GM12878 (cell line): ENCODE data around the gene EFNA1. TPM values are rescaled to one million over a fixed set of nuclear protein-coding genes. Genes with fewer than 3 reads are reported as not detected.

ENCODE experiments used
- ATAC-seq: fragments of 200-7000 bp; cut with Tn5 transposase; 3 replicates; pipeline ENCODE4 v1.9.1; 2020; ENCODE audit warnings: mild to moderate bottlenecking, moderate library complexity
- BruUV-seq: library from RNA; stranded (reverse); fragments of 400-500 nt; replicated peaks from 2 replicates; lab custom pipeline; 2021; lab: Mats Ljungman, UMichigan
- CTCF ChIA-PET: fragments of 300-600 bp; sonication (Branson Sonifier 250); formaldehyde crosslinking; extraction: SDS; loops from one replicate; lab custom pipeline; 2021; ENCODE audit warnings: inconsistent platforms; lab: Yijun Ruan, JAX
- POLR2A ChIA-PET: fragments of 350-600 bp; formaldehyde crosslinking; extraction: SDS; loops from one replicate; lab custom pipeline; 2021; ENCODE audit warnings: inconsistent platforms; lab: Charles Lee
- RAD21 ChIA-PET: fragments of 300-600 bp; sonication (Branson Sonifier 250); formaldehyde crosslinking; loops from one replicate; lab custom pipeline; 2023; ENCODE audit warnings: antibody characterized with exemption; ENCODE audit not compliant: unreplicated experiment; lab: Charles Lee
- SMC1A ChIA-PET: fragments of 300-600 bp; sonication (Branson Sonifier 250); formaldehyde crosslinking; loops from one replicate; lab custom pipeline; 2023; ENCODE audit not compliant: unreplicated experiment, uncharacterized antibody; lab: Charles Lee
- DNase-seq: peaks from one replicate; pipeline ENCODE4 v3.0.0-alpha.2; 2011; ENCODE audit warnings: low read depth, low spot score
- FAIRE-seq: peaks from 3 replicates; lab custom pipeline; 2011; peaks lifted over from hg19 to GRCh38; lab: Jason Lieb, UNC
- H2AFZ ChIP-seq: 2 replicates; pipeline ENCODE4 v1.6.0; 2011; ENCODE audit warnings: low read depth, low read length, control low read depth; ENCODE audit not compliant: control insufficient read depth
- H3K27ac ChIP-seq: 2 replicates; pipeline ENCODE4 v1.5.1; 2011; ENCODE audit warnings: control low read depth; ENCODE audit not compliant: control insufficient read depth, insufficient read depth
- H3K27me3 ChIP-seq, 2 experiments: replicated peaks in 1 of 2; 2 replicates each; pipeline versions ENCODE4 v1.6.0 to v1.6.1; 2011; ENCODE audit warnings: low read length in 1 of 2; ENCODE audit not compliant: control insufficient read depth in 2 of 2, insufficient read depth in 2 of 2
- H3K36me3 ChIP-seq, 2 experiments: 2 replicates each; pipeline ENCODE4 v1.5.1; 2011; ENCODE audit warnings: low read length in 1 of 2; ENCODE audit not compliant: control insufficient read depth in 2 of 2, insufficient read depth in 2 of 2
- H3K4me1 ChIP-seq: 2 replicates; pipeline ENCODE4 v1.6.1; 2011; ENCODE audit warnings: mild to moderate bottlenecking, low read length, moderate library complexity, mixed read lengths; ENCODE audit not compliant: control insufficient read depth, insufficient read depth
- H3K4me2 ChIP-seq: 2 replicates; pipeline ENCODE4 v1.6.0; 2011; ENCODE audit warnings: control low read depth; ENCODE audit not compliant: control insufficient read depth, insufficient read depth
- H3K4me3 ChIP-seq: fragments of 200-600 bp; sonication (generic); 2 replicates; pipeline ENCODE4 v1.5.1; 2016
- H3K79me2 ChIP-seq: 2 replicates; pipeline ENCODE4 v1.6.0; 2011; ENCODE audit warnings: low read length; ENCODE audit not compliant: control insufficient read depth, insufficient read depth
- H3K9ac ChIP-seq: 2 replicates; pipeline ENCODE4 v1.8.0; 2011; ENCODE audit warnings: low read length, control low read depth, mixed read lengths; ENCODE audit not compliant: control insufficient read depth, insufficient read depth
- H3K9me3 ChIP-seq: replicated peaks from 3 replicates; pipeline ENCODE4 v1.5.1; 2011; ENCODE audit warnings: mild to moderate bottlenecking, low read length; ENCODE audit not compliant: control insufficient read depth, insufficient read depth
- H4K20me1 ChIP-seq: 2 replicates; pipeline ENCODE4 v1.6.0; 2011; ENCODE audit not compliant: control insufficient read depth, insufficient read depth
- ATF7 ChIP-seq: fragments of 450-650 bp; IDR thresholded peaks from 2 replicates; pipeline ENCODE4 v1.6.1; 2016; ENCODE audit warnings: low read depth, mild to moderate bottlenecking
- CEBPB ChIP-seq, 2 experiments: fragments of 150-350 bp in 1 of 2; IDR thresholded peaks; 2 replicates each; pipeline ENCODE4 v1.6.1; 2012 to 2014; ENCODE audit warnings: low read depth in 2 of 2, low read length in 2 of 2, borderline replicate concordance in 1 of 2, inconsistent platforms in 1 of 2
- HDAC6 ChIP-seq: fragments of 200-600 bp; sonication (generic); IDR thresholded peaks from one replicate; pipeline ENCODE4 v1.8.0; 2017; ENCODE audit warnings: antibody characterized with exemption; ENCODE audit not compliant: unreplicated experiment
- IKZF2 ChIP-seq, 2 experiments: fragments of 450-650 bp; IDR thresholded peaks; 2 replicates each; pipeline ENCODE4 v1.6.1; 2017; ENCODE audit warnings: mild to moderate bottlenecking in 2 of 2, moderate library complexity in 2 of 2
- MEF2B ChIP-seq: fragments of 450-650 bp; IDR thresholded peaks from 2 replicates; pipeline ENCODE4 v1.6.1; 2018; ENCODE audit warnings: mild to moderate bottlenecking, moderate library complexity; ENCODE audit not compliant: partially characterized antibody, poor library complexity, severe bottlenecking
- NR2C1 ChIP-seq: fragments of 450-650 bp; IDR thresholded peaks from 2 replicates; pipeline ENCODE4 v1.6.1; 2017; ENCODE audit warnings: antibody characterized with exemption, mild to moderate bottlenecking, moderate library complexity
- PAX5 ChIP-seq: IDR thresholded peaks from 2 replicates; pipeline ENCODE4 v1.6.1; 2011; ENCODE audit warnings: low read depth, low read length, borderline replicate concordance
- PML ChIP-seq: IDR thresholded peaks from 2 replicates; pipeline ENCODE4 v1.6.1; 2012; ENCODE audit warnings: low read length, inconsistent platforms
- RBBP5 ChIP-seq: fragments of 200-600 bp; sonication (generic); conservative IDR thresholded peaks from 2 replicates; pipeline ENCODE4 v1.6.1; 2016
- SMAD1 ChIP-seq: fragments of 450-650 bp; IDR thresholded peaks from 2 replicates; pipeline ENCODE4 v1.6.1; 2018; ENCODE audit warnings: mild to moderate bottlenecking, low read depth; ENCODE audit not compliant: partially characterized antibody
- SPI1 ChIP-seq: IDR thresholded peaks from 2 replicates; pipeline ENCODE4 v1.6.1; 2011; ENCODE audit warnings: low read depth, mild to moderate bottlenecking, low read length, moderate library complexity, borderline replicate concordance; ENCODE audit not compliant: insufficient read depth
- WRNIP1 ChIP-seq: IDR thresholded peaks from 2 replicates; pipeline ENCODE4 v1.6.1; 2011; ENCODE audit warnings: low read depth, low read length, improper control_type of control experiment, borderline replicate concordance
- ZNF207 ChIP-seq: fragments of 450-650 bp; IDR thresholded peaks from 2 replicates; pipeline ENCODE4 v1.6.1; 2014; ENCODE audit warnings: antibody characterized with exemption, mild to moderate bottlenecking, borderline replicate concordance
- ZNF274 ChIP-seq: IDR thresholded peaks from one replicate; pipeline ENCODE4 v1.8.0; 2011; ENCODE audit not compliant: insufficient read length, insufficient read depth
- WGBS: methylation state at CpG from one replicate; pipeline ENCODE4 v1.1.6; 2016; ENCODE audit warnings: low lambda C conversion rate; ENCODE audit not compliant: insufficient replicate concordance, insufficient coverage; ENCODE audit errors: missing lambda C conversion rate; 5-methylcytosine and 5-hydroxymethylcytosine counted together
- in situ Hi-C: fragments of 300-500 bp; cut with MboI; formaldehyde crosslinking; loops from 9 replicates; pipeline ENCODE4 v1.14.3; 2018; ENCODE audit warnings: mixed read lengths
- intact Hi-C: fragments of 100-400 bp; cut with micrococcal nuclease; formaldehyde crosslinking; loops from one replicate; pipeline ENCODE4 v1.14.2; 2022; ENCODE audit not compliant: unreplicated experiment
- polyA plus RNA-seq, 11 experiments: library from polyadenylated mRNA; depleted of rRNA in 4 of 11; unstranded in 6 of 11; stranded (reverse) in 5 of 11; fragments of >200 nt; fragmentation: Nextera tagmentation in 4 of 11; fragmentation: Illumina TruSeq in 1 of 11; extraction: Ambion mirVana in 4 of 11; extraction: Trizol in 1 of 11; gene quantifications; 1 replicate in 1 of 11; 2 replicates in 10 of 11; pipeline versions ENCODE4 v1.2.1 to v1.2.3, GENCODE V29; 2011 to 2016; ENCODE audit warnings: inconsistent platforms in 2 of 11, missing spikeins in 2 of 11, low read depth in 1 of 11
- total RNA-seq, 4 experiments: library from RNA; depleted of rRNA in 3 of 4; stranded (reverse); fragments of >200 nt in 3 of 4; fragmentation: Illumina TruSeq in 1 of 4; extraction: Trizol in 1 of 4; gene quantifications; 2 replicates each; pipeline versions ENCODE4 v1.2.1 to v1.2.3, GENCODE V29; 2013 to 2021
- TF ChIP-seq, protein P1 (sequence below), 3 experiments: IDR thresholded peaks in 2 of 3; conservative IDR thresholded peaks in 1 of 3; 2 replicates each; pipeline ENCODE4 v1.5.1; 2011; ENCODE audit warnings: low read depth in 3 of 3, low read length in 3 of 3, mild to moderate bottlenecking in 3 of 3, control low read depth in 2 of 3, moderate library complexity in 2 of 3, inconsistent platforms in 1 of 3, mixed read lengths in 1 of 3; ENCODE audit not compliant: control insufficient read depth in 2 of 3, insufficient read depth in 1 of 3; ENCODE audit errors: extremely low read depth in 1 of 3
- TF ChIP-seq, protein P2 (sequence below): IDR thresholded peaks from 2 replicates; pipeline ENCODE4 v1.6.1; 2011; ENCODE audit warnings: borderline replicate concordance, low read depth, mild to moderate bottlenecking, moderate library complexity, low read length; ENCODE audit not compliant: insufficient read depth, poor library complexity, severe bottlenecking
- TF ChIP-seq, protein P3 (sequence below): fragments of 150-350 bp; IDR thresholded peaks from 2 replicates; pipeline ENCODE4 v1.6.1; 2016; ENCODE audit warnings: low read depth, low read length

The EFNA1 gene
- total and polyA plus RNA-seq, 10 of the 15 experiments (the other 5 are each of a cell fraction or from before 2014, with no cell fraction given) = 0.13 to 7.5 (median 0.28) TPM; not detected in 5

DNA sequence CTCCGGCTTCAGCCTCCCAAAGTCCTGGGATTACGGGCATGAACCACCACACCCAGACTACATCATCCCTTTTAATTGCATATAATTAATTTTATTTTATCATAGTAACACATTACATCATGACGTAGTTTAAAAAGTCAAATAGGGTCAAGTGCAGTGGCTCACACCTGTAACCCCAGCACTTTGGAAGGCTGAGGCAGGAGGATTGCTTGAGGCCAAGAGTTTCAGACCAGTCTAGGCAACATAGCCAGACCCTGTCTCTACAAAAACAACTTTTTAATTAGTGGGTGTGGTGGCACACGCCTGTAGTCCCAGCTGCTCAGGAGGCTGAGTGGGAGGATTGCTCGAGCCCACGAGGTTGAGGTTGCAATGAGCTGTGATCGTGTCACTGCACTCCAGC is 28.3 kb upstream of the EFNA1 start:
- H3K9me3 ChIP-seq = no peaks in the 10 kb centered on the region
- ChIA-PET POLR2A (no interaction called here), SMC1A (no interaction called here), CTCF (interaction anchor here (1.6 to 6.6 kb wide), 5 partner anchors 9 to 74 kb away, joined by 3 to 89 read pairs (median 9); partner anchors contain the start of gene KRTCAP2), RAD21 (interaction anchor here (0.7 kb wide), 1 partner anchor 8 kb away, joined by 5 read pairs; no protein-coding TSS in a partner anchor)
- in situ Hi-C loops = no loop called here
- no peaks in the 10 kb centered on the region for H3K4me1 ChIP-seq
- H4K20me1 ChIP-seq = no peaks in the 10 kb centered on the region
- H3K4me2 ChIP-seq = no peak overlapping the region
- intact Hi-C loops = no loop called here
- no peaks in the 10 kb centered on the region for H3K36me3 ChIP-seq
- no peaks in the 10 kb centered on the region for H3K27me3 ChIP-seq
- FAIRE-seq (no peak), ATAC-seq (no peak), DNase-seq (no peak)
- no peaks in the 10 kb centered on the region for H3K79me2 ChIP-seq
- WGBS = 25% methylated on average over 7 of the region's 7 CpGs
- no peak overlapping the region for H3K27ac ChIP-seq
- no peak overlapping the region for H2AFZ ChIP-seq
- no peak overlapping the region for H3K9ac ChIP-seq
- H3K4me3 ChIP-seq = no peak overlapping the region
- BruUV-seq = no TSS peak
- TF ChIP-seq HDAC6 (no peak), PAX5 (no peak), ZNF274 (no peak), CEBPB (IDR thresholded peaks at IDR 0.05; ENCODE audit: borderline replicate concordance in 1 of 2, low read depth in 2 of 2, low read length in 2 of 2) (no peak), PML (no peak), IKZF2 (IDR thresholded peaks at IDR 0.05) (no peak), NR2C1 (no peak), SPI1 (no peak), ZNF207 (no peak), ATF7 (no peak), WRNIP1 (no peak), MEF2B (no peak), RBBP5 (no peak), SMAD1 (no peak)
- TF ChIP-seq, protein P1, sequence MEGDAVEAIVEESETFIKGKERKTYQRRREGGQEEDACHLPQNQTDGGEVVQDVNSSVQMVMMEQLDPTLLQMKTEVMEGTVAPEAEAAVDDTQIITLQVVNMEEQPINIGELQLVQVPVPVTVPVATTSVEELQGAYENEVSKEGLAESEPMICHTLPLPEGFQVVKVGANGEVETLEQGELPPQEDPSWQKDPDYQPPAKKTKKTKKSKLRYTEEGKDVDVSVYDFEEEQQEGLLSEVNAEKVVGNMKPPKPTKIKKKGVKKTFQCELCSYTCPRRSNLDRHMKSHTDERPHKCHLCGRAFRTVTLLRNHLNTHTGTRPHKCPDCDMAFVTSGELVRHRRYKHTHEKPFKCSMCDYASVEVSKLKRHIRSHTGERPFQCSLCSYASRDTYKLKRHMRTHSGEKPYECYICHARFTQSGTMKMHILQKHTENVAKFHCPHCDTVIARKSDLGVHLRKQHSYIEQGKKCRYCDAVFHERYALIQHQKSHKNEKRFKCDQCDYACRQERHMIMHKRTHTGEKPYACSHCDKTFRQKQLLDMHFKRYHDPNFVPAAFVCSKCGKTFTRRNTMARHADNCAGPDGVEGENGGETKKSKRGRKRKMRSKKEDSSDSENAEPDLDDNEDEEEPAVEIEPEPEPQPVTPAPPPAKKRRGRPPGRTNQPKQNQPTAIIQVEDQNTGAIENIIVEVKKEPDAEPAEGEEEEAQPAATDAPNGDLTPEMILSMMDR (IDR thresholded peaks at IDR 0.05 in 2 of 3, conservative IDR thresholded peaks at IDR 0.05 in 1 of 3; ENCODE audit: control insufficient read depth in 2 of 3, extremely low read depth in 1 of 3, insufficient read depth in 1 of 3, low read depth in 3 of 3, low read length in 3 of 3) = no peak
- TF ChIP-seq, protein P2, sequence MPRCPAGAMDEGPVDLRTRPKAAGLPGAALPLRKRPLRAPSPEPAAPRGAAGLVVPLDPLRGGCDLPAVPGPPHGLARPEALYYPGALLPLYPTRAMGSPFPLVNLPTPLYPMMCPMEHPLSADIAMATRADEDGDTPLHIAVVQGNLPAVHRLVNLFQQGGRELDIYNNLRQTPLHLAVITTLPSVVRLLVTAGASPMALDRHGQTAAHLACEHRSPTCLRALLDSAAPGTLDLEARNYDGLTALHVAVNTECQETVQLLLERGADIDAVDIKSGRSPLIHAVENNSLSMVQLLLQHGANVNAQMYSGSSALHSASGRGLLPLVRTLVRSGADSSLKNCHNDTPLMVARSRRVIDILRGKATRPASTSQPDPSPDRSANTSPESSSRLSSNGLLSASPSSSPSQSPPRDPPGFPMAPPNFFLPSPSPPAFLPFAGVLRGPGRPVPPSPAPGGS = no peak
- TF ChIP-seq, protein P3, sequence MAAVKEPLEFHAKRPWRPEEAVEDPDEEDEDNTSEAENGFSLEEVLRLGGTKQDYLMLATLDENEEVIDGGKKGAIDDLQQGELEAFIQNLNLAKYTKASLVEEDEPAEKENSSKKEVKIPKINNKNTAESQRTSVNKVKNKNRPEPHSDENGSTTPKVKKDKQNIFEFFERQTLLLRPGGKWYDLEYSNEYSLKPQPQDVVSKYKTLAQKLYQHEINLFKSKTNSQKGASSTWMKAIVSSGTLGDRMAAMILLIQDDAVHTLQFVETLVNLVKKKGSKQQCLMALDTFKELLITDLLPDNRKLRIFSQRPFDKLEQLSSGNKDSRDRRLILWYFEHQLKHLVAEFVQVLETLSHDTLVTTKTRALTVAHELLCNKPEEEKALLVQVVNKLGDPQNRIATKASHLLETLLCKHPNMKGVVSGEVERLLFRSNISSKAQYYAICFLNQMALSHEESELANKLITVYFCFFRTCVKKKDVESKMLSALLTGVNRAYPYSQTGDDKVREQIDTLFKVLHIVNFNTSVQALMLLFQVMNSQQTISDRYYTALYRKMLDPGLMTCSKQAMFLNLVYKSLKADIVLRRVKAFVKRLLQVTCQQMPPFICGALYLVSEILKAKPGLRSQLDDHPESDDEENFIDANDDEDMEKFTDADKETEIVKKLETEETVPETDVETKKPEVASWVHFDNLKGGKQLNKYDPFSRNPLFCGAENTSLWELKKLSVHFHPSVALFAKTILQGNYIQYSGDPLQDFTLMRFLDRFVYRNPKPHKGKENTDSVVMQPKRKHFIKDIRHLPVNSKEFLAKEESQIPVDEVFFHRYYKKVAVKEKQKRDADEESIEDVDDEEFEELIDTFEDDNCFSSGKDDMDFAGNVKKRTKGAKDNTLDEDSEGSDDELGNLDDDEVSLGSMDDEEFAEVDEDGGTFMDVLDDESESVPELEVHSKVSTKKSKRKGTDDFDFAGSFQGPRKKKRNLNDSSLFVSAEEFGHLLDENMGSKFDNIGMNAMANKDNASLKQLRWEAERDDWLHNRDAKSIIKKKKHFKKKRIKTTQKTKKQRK = no peak
